ENCODE measurements around the gene BLVRA. TPM values are rescaled to one million over a fixed set of nuclear protein-coding genes. Genes with fewer than 3 reads are reported as not detected.
A peak's percentile ranks its signal among the peaks of the same experiment; 100 is the strongest.
"Not testable (repeated sequence)": the region's sequence is repeated elsewhere in the genome, so short reads cannot be mapped to it uniquely, and the experiment has no call there.

The BLVRA gene
- total RNA-seq, 1 experiment from 2014 or later: 41.2 TPM

- Mint-ChIP-seq H3K4me1 (ENCODE audit: insufficient read depth, unreplicated experiment) (peaks cover 14% of the 10 kb centered on the region), H3K27ac (ENCODE audit: low read depth, unreplicated experiment) (no peak overlapping the region), H3K9me3 (ENCODE audit: unreplicated experiment) (peaks cover 7% of the 10 kb centered on the region), H3K27me3 (ENCODE audit: insufficient read depth, unreplicated experiment) (no peaks in the 10 kb centered on the region), H3K4me3 (ENCODE audit: unreplicated experiment) (peak overlapping the region; percentile 13), H3K36me3 (ENCODE audit: insufficient read depth, unreplicated experiment) (peaks cover 6% of the 10 kb centered on the region)
- no peak for TF ChIP-seq CTCF (IDR thresholded peaks at IDR 0.05; ENCODE audit: unreplicated experiment)
- no TSS peak for BruUV-seq (replicated peaks)
- ChIA-PET POLR2A (interaction anchor here (2.6 to 5.3 kb wide), 2 partner anchors 35 to 112 kb away, joined by 8 to 188 read pairs; partner anchors contain the start of gene BLVRA), CTCF (interaction anchor here (1.5 kb wide), 1 partner anchor 144 kb away, joined by 5 read pairs; the partner anchor contains the start of gene STK17A)
- no peak for DNase-seq (ENCODE audit: unreplicated experiment)
- intact Hi-C loops (cut with micrococcal nuclease): loop anchor here (5.0 kb wide), 1 partner anchor 70 kb away; no protein-coding TSS in a partner anchor
Measured at GRCh38 chr7:43727003-43727402, 31.5 kb upstream of the BLVRA start.

GRCh38 chr7:43727494-43727893 lies 31.0 kb upstream of the BLVRA start:
- no peak for TF ChIP-seq CTCF (IDR thresholded peaks at IDR 0.05; ENCODE audit: unreplicated experiment)
- BruUV-seq (replicated peaks): no TSS peak
- Mint-ChIP-seq H3K4me1 (ENCODE audit: insufficient read depth, unreplicated experiment) (peaks cover 13% of the 10 kb centered on the region), H3K27ac (ENCODE audit: low read depth, unreplicated experiment) (no peak overlapping the region), H3K36me3 (ENCODE audit: insufficient read depth, unreplicated experiment) (peaks cover 6% of the 10 kb centered on the region), H3K27me3 (ENCODE audit: insufficient read depth, unreplicated experiment) (no peaks in the 10 kb centered on the region), H3K9me3 (ENCODE audit: unreplicated experiment) (peaks cover 7% of the 10 kb centered on the region), H3K4me3 (ENCODE audit: unreplicated experiment) (peak overlapping the region; percentile 13)
- ChIA-PET POLR2A (interaction anchor here (0.6 to 5.3 kb wide), 4 partner anchors 34 to 112 kb away, joined by 3 to 188 read pairs (median 24); partner anchors contain the start of gene BLVRA), CTCF (interaction anchor here (1.5 to 4.2 kb wide), 2 partner anchors 111 to 145 kb away, joined by 5 to 26 read pairs; partner anchors contain the start of gene STK17A)
- intact Hi-C loops (cut with micrococcal nuclease): loop anchor here (5.0 kb wide), 1 partner anchor 70 kb away; no protein-coding TSS in a partner anchor
- DNase-seq (ENCODE audit: unreplicated experiment): no peak

- ChIA-PET POLR2A (interaction anchor here (0.6 to 5.3 kb wide), 35 partner anchors 11 to 797 kb away, joined by 3 to 188 read pairs (median 4); partner anchors contain the start of genes BLVRA, MRPL32, MRPS24 and PSMA2), CTCF (interaction anchor here (0.8 to 4.2 kb wide), 9 partner anchors 29 to 275 kb away, joined by 3 to 26 read pairs (median 4); partner anchors contain the start of gene STK17A)
- H3K4me1 Mint-ChIP-seq (ENCODE audit: insufficient read depth, unreplicated experiment): peaks cover 4% of the 10 kb centered on the region
- H3K9me3 Mint-ChIP-seq (ENCODE audit: unreplicated experiment): peaks cover 7% of the 10 kb centered on the region
- no peaks in the 10 kb centered on the region for H3K27me3 Mint-ChIP-seq (ENCODE audit: insufficient read depth, unreplicated experiment)
- peaks cover 5% of the 10 kb centered on the region for H3K36me3 Mint-ChIP-seq (ENCODE audit: insufficient read depth, unreplicated experiment)
- peak within 1 kb of the TSS; percentile 77 for H3K27ac Mint-ChIP-seq (ENCODE audit: low read depth, unreplicated experiment)
- no TSS peak for BruUV-seq (replicated peaks)
- no peak for TF ChIP-seq CTCF (IDR thresholded peaks at IDR 0.05; ENCODE audit: unreplicated experiment)
- DNase-seq (ENCODE audit: unreplicated experiment): peak; percentile 89
- peak within 1 kb of the TSS; percentile 87 for H3K4me3 Mint-ChIP-seq (ENCODE audit: unreplicated experiment)
- intact Hi-C loops (cut with micrococcal nuclease): loop anchor here (1.0 to 5.0 kb wide), 4 partner anchors 35 to 145 kb away; no protein-coding TSS in a partner anchor
Measured at GRCh38 chr7:43729214-43729923, 29.1 kb upstream of the BLVRA start, which contains the start of gene COA1. Gene COA1, minus strand, starts transcription at chr7:43729523. Its CDS starts 80,909 bp downstream, at chr7:43648614.

GRCh38 chr7:43729924-43730248 lies 28.6 kb upstream of the BLVRA start:
- peaks cover 4% of the 10 kb centered on the region for H3K4me1 Mint-ChIP-seq (ENCODE audit: insufficient read depth, unreplicated experiment)
- no peak for DNase-seq (ENCODE audit: unreplicated experiment)
- intact Hi-C loops (cut with micrococcal nuclease): loop anchor here (1.0 to 5.0 kb wide), 4 partner anchors 35 to 145 kb away; no protein-coding TSS in a partner anchor
- peaks cover under 1% of the 10 kb centered on the region for H3K36me3 Mint-ChIP-seq (ENCODE audit: insufficient read depth, unreplicated experiment)
- ChIA-PET CTCF (interaction anchor here (0.8 to 4.2 kb wide), 11 partner anchors 8 to 275 kb away, joined by 3 to 26 read pairs (median 4); partner anchors contain the start of gene STK17A), POLR2A (interaction anchor here (0.6 to 5.3 kb wide), 34 partner anchors 9 to 798 kb away, joined by 3 to 188 read pairs (median 4); partner anchors contain the start of genes BLVRA, MRPL32, MRPS24 and PSMA2)
- H3K4me3 Mint-ChIP-seq (ENCODE audit: unreplicated experiment): peak overlapping the region; percentile 87
- no peak for TF ChIP-seq CTCF (IDR thresholded peaks at IDR 0.05; ENCODE audit: unreplicated experiment)
- peak overlapping the region; percentile 77 for H3K27ac Mint-ChIP-seq (ENCODE audit: low read depth, unreplicated experiment)
- no peaks in the 10 kb centered on the region for H3K27me3 Mint-ChIP-seq (ENCODE audit: insufficient read depth, unreplicated experiment)
- BruUV-seq (replicated peaks): TSS peak; percentile 91
- H3K9me3 Mint-ChIP-seq (ENCODE audit: unreplicated experiment): peaks cover 7% of the 10 kb centered on the region

- H3K4me1 Mint-ChIP-seq (ENCODE audit: insufficient read depth, unreplicated experiment); H3K4me3 Mint-ChIP-seq (ENCODE audit: unreplicated experiment); DNase-seq (ENCODE audit: unreplicated experiment); H3K27ac Mint-ChIP-seq (ENCODE audit: low read depth, unreplicated experiment); H3K27me3 Mint-ChIP-seq (ENCODE audit: insufficient read depth, unreplicated experiment); H3K36me3 Mint-ChIP-seq (ENCODE audit: insufficient read depth, unreplicated experiment); H3K9me3 Mint-ChIP-seq (ENCODE audit: unreplicated experiment); intact Hi-C loops (cut with micrococcal nuclease); BruUV-seq (replicated peaks): not testable (repeated sequence)
- ChIA-PET CTCF (interaction anchor here (0.7 to 4.2 kb wide), 6 partner anchors 10 to 149 kb away, joined by 3 to 26 read pairs (median 6); partner anchors contain the start of gene STK17A), POLR2A (interaction anchor here (2.0 to 5.3 kb wide), 4 partner anchors 15 to 148 kb away, joined by 9 to 188 read pairs (median 37); partner anchors contain the start of genes BLVRA and STK17A)
Measured at GRCh38 chr7:43731494-43731893, 27.0 kb upstream of the BLVRA start.
